HepG2 (cell line): Measurements from ENCODE around the gene CHN2. TPM values are rescaled to one million over a fixed set of nuclear protein-coding genes. Genes with fewer than 3 reads are reported as not detected.
A peak's percentile ranks its signal among the peaks of the same experiment; 100 is the strongest.

Experiments
- ATAC-seq: fragments of 200-7000 bp; cut with Tn5 transposase; 3 replicates; pipeline ENCODE4 v1.9.1; 2020; ENCODE audit warnings: mild to moderate bottlenecking, moderate library complexity
- BruUV-seq: library from RNA; stranded (reverse); fragments of 400-500 nt; replicated peaks from 2 replicates; lab custom pipeline; 2021; lab: Mats Ljungman, UMichigan
- CTCF ChIA-PET: fragments of 300-600 bp; formaldehyde crosslinking; extraction: SDS; loops from one replicate; lab custom pipeline; 2021; ENCODE audit warnings: low total read pairs, inconsistent platforms, low intra/inter-chr PET ratio; lab: Yijun Ruan, JAX
- POLR2A ChIA-PET: fragments of 350-600 bp; sonication (Branson Sonifier 250); formaldehyde crosslinking; loops from one replicate; lab custom pipeline; 2020; ENCODE audit warnings: antibody characterized with exemption, inconsistent platforms; lab: Yijun Ruan, JAX
- DNase-seq: peaks from one replicate; pipeline ENCODE4 v3.0.0-alpha.2; 2015; ENCODE audit warnings: low spot score
- FAIRE-seq: peaks from 3 replicates; lab custom pipeline; 2011; peaks lifted over from hg19 to GRCh38; lab: Jason Lieb, UNC
- H2AFZ ChIP-seq: one replicate; pipeline ENCODE4 v1.6.1; 2011; ENCODE audit warnings: low read length, inconsistent platforms
- H3K27ac ChIP-seq: fragments of 300-600 bp; 3 replicates; pipeline ENCODE4 v1.8.0; 2011; ENCODE audit warnings: mixed run types, mild to moderate bottlenecking, mixed read lengths, low read length, inconsistent platforms; ENCODE audit not compliant: insufficient read depth; ENCODE audit errors: extremely low read length
- H3K27me3 ChIP-seq, 2 experiments: fragments of 200-600 bp in 1 of 2; 2 replicates in 1 of 2; 3 replicates in 1 of 2; pipeline versions ENCODE4 v1.6.0 to v1.8.0; 2011; ENCODE audit warnings: low read length in 2 of 2, mild to moderate bottlenecking in 2 of 2, moderate library complexity in 2 of 2, inconsistent platforms in 1 of 2; ENCODE audit not compliant: insufficient read depth in 2 of 2, control insufficient read depth in 1 of 2
- H3K36me3 ChIP-seq, 2 experiments: fragments of 200-600 bp in 1 of 2; replicated peaks in 1 of 2; 2 replicates in 1 of 2; 3 replicates in 1 of 2; pipeline versions ENCODE4 v1.5.1 to v1.8.0; 2011; ENCODE audit warnings: low read length in 2 of 2, inconsistent platforms in 1 of 2; ENCODE audit not compliant: insufficient read depth in 2 of 2, control insufficient read depth in 1 of 2
- H3K4me1 ChIP-seq: 2 replicates; pipeline ENCODE4 v1.5.1; 2012; ENCODE audit warnings: low read length, inconsistent platforms; ENCODE audit not compliant: insufficient read depth
- H3K4me2 ChIP-seq: 2 replicates; pipeline ENCODE4 v1.6.0; 2011; ENCODE audit warnings: low read depth, low read length, inconsistent platforms
- H3K4me3 ChIP-seq, 3 experiments: fragments of 200-600 bp in 1 of 3; sonication (generic), shearing (Covaris generic) in 1 of 3; replicated peaks in 1 of 3; 2 replicates each; pipeline ENCODE4 v1.5.1; 2011 to 2016; ENCODE audit warnings: low read length in 3 of 3, inconsistent platforms in 2 of 3, low read depth in 2 of 3, mild to moderate bottlenecking in 2 of 3, control low read depth in 1 of 3, mixed read lengths in 1 of 3; ENCODE audit not compliant: insufficient read depth in 1 of 3
- H3K79me2 ChIP-seq: one replicate; pipeline ENCODE4 v1.6.1; 2011; ENCODE audit warnings: low read length, inconsistent platforms; ENCODE audit not compliant: insufficient read depth
- H3K9ac ChIP-seq: 2 replicates; pipeline ENCODE4 v1.6.0; 2011; ENCODE audit warnings: mild to moderate bottlenecking, low read depth, low read length, inconsistent platforms; ENCODE audit not compliant: insufficient read depth
- H3K9me3 ChIP-seq: 2 replicates; pipeline ENCODE4 v1.5.1; 2012; ENCODE audit warnings: mild to moderate bottlenecking, low read length
- H4K20me1 ChIP-seq: 2 replicates; pipeline ENCODE4 v1.6.0; 2011; ENCODE audit warnings: inconsistent platforms, mild to moderate bottlenecking, low read length, moderate library complexity; ENCODE audit not compliant: insufficient read depth
- KDM6A ChIP-seq: IDR thresholded peaks from 2 replicates; pipeline ENCODE4 v1.6.1; 2016; ENCODE audit warnings: low read depth
- MAFK ChIP-seq, 2 experiments: IDR thresholded peaks in 1 of 2; conservative IDR thresholded peaks in 1 of 2; 2 replicates each; pipeline ENCODE4 v1.6.1; 2011; ENCODE audit warnings: improper control_type of control experiment in 2 of 2, low read length in 2 of 2
- RAD21 ChIP-seq: fragments of 450-650 bp; formaldehyde crosslinking; IDR thresholded peaks from 2 replicates; pipeline ENCODE4 v1.5.0; 2020; ENCODE audit warnings: mild to moderate bottlenecking
- SMC3 ChIP-seq: IDR thresholded peaks from 2 replicates; pipeline ENCODE4 v1.6.1; 2011; ENCODE audit warnings: low read length, improper control_type of control experiment
- STAG1 ChIP-seq: sonication (generic); formaldehyde crosslinking; IDR thresholded peaks from 2 replicates; pipeline ENCODE4 v1.4.0; 2020; ENCODE audit warnings: missing genetic modification reagents
- ZMYM4 ChIP-seq: sonication (generic); formaldehyde crosslinking; IDR thresholded peaks from 2 replicates; pipeline ENCODE4 v1.8.1; 2023; ENCODE audit warnings: mild to moderate bottlenecking, missing genetic modification reagents
- ZNF790 ChIP-seq: sonication (generic); formaldehyde crosslinking; IDR thresholded peaks from 2 replicates; pipeline ENCODE4 v1.8.0; 2022; ENCODE audit warnings: missing genetic modification reagents, mild to moderate bottlenecking, borderline replicate concordance
- WGBS: methylation state at CpG from one replicate; pipeline ENCODE4 v1.1.6; 2017; ENCODE audit warnings: low lambda C conversion rate; 5-methylcytosine and 5-hydroxymethylcytosine counted together
- in situ Hi-C: cut with HindIII; loops from 2 replicates; pipeline ENCODE4 v1.10.0; 2017; ENCODE audit warnings: low pct_unique_long_range_greater_than_20kb; ENCODE audit not compliant: extremely low pct_ligation_motif_present
- intact Hi-C: fragments of 100-400 bp; cut with micrococcal nuclease; formaldehyde crosslinking; loops from one replicate; pipeline ENCODE4 v1.10.0; 2022; ENCODE audit not compliant: unreplicated experiment
- polyA plus RNA-seq, 8 experiments: library from polyadenylated mRNA; depleted of rRNA in 3 of 8; stranded (reverse) in 7 of 8; unstranded in 1 of 8; fragments of >200 nt; fragmentation: Illumina TruSeq in 4 of 8; extraction: Trizol in 4 of 8; gene quantifications; 2 replicates each; pipeline versions ENCODE4 v1.2.1 to v1.2.3, GENCODE V29; 2011 to 2016; ENCODE audit warnings: low read depth in 4 of 8, missing spikeins in 1 of 8, mixed read lengths in 1 of 8; ENCODE audit not compliant: insufficient read depth in 1 of 8
- total RNA-seq, 5 experiments: library from RNA; depleted of rRNA; stranded (reverse); fragments of >200 nt; fragmentation: Illumina TruSeq; extraction: Trizol; gene quantifications; 2 replicates each; pipeline ENCODE4 v1.2.3, GENCODE V29; 2016; ENCODE audit warnings: low read depth in 1 of 5
- TF ChIP-seq, protein P1 (sequence below): sonication (generic); formaldehyde crosslinking; IDR thresholded peaks from 2 replicates; pipeline ENCODE4 v1.5.0; 2020; ENCODE audit warnings: mild to moderate bottlenecking, missing genetic modification reagents, moderate library complexity
- TF ChIP-seq, protein P2 (sequence below): sonication (generic); formaldehyde crosslinking; IDR thresholded peaks from 2 replicates; pipeline ENCODE4 v1.5.0; 2020; ENCODE audit warnings: missing genetic modification reagents, mild to moderate bottlenecking, borderline replicate concordance

Gene CHN2
- total and polyA plus RNA-seq, 2 of the 13 experiments (the other 11 are each of a cell fraction or from before 2014, with no cell fraction given) = 23.5 to 30.5 TPM

DNA sequence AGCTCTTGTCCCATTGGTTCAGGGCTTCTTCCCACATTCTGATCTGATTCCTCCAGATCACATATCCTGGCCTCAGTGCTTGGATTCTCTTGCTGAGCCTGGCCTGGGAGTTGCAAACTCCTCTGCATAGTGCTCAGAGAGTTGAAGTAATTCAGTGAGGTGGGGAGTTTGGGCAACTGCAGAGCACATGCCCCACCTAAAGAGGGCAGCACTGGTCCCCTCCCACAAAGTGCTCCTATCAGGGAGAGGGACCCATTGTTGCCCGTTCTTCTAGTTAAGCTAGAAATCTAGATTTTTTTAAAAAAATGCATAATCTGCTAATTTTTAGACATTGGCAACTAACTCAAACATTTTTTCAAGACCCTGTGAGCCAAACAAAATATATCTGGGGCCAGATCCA lies 45.1 kb downstream of the CHN2 start:
- H4K20me1 ChIP-seq = no peaks in the 10 kb centered on the region
- TF ChIP-seq MAFK (conservative IDR thresholded peaks at IDR 0.05 in 1 of 2, IDR thresholded peaks at IDR 0.05 in 1 of 2; ENCODE audit: low read length in 2 of 2) (0 out of 4 replicates have a peak, but pooled peaks of 1 of the 2 experiments have one; percentile 13), RAD21 (CRISPR knock-in tag) (0 out of 2 replicates have a peak, but pooled peaks have one; percentile 22), KDM6A (CRISPR knock-in tag) (no peak), ZMYM4 (CRISPR knock-in tag) (0 out of 2 replicates have a peak, but pooled peaks have one; percentile 16), ZNF790 (CRISPR knock-in tag) (no peak), STAG1 (CRISPR knock-in tag) (peak; percentile 48), SMC3 (peak; percentile 59)
- TF ChIP-seq, protein P1, sequence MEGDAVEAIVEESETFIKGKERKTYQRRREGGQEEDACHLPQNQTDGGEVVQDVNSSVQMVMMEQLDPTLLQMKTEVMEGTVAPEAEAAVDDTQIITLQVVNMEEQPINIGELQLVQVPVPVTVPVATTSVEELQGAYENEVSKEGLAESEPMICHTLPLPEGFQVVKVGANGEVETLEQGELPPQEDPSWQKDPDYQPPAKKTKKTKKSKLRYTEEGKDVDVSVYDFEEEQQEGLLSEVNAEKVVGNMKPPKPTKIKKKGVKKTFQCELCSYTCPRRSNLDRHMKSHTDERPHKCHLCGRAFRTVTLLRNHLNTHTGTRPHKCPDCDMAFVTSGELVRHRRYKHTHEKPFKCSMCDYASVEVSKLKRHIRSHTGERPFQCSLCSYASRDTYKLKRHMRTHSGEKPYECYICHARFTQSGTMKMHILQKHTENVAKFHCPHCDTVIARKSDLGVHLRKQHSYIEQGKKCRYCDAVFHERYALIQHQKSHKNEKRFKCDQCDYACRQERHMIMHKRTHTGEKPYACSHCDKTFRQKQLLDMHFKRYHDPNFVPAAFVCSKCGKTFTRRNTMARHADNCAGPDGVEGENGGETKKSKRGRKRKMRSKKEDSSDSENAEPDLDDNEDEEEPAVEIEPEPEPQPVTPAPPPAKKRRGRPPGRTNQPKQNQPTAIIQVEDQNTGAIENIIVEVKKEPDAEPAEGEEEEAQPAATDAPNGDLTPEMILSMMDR (CRISPR knock-in tag) = peak; percentile 51
- TF ChIP-seq, protein P2, sequence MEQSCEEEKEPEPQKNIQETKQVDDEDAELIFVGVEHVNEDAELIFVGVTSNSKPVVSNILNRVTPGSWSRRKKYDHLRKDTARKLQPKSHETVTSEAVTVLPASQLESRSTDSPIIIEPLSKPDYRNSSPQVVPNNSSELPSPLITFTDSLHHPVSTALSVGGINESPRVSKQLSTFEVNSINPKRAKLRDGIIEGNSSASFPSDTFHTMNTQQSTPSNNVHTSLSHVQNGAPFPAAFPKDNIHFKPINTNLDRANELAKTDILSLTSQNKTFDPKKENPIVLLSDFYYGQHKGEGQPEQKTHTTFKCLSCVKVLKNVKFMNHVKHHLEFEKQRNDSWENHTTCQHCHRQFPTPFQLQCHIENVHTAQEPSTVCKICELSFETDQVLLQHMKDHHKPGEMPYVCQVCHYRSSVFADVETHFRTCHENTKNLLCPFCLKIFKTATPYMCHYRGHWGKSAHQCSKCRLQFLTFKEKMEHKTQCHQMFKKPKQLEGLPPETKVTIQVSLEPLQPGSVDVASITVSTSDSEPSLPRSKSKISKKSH (CRISPR knock-in tag) = no peak
- peaks cover 5 to 15% of the 10 kb centered on the region in 2 experiments for H3K36me3 ChIP-seq
- no TSS peak for BruUV-seq
- no peak overlapping the region for H2AFZ ChIP-seq
- no peak overlapping the region for H3K9ac ChIP-seq
- no peak overlapping the region for H3K27ac ChIP-seq
- CTCF ChIA-PET = interaction anchor here (1.1 kb wide), 1 partner anchor 50 kb away, joined by 3 read pairs; no protein-coding TSS in a partner anchor
- peaks cover 35% of the 10 kb centered on the region for H3K79me2 ChIP-seq
- H3K4me1 ChIP-seq = peaks cover 47% of the 10 kb centered on the region
- in situ Hi-C loops (no loop called here), intact Hi-C loops (no loop called here)
- WGBS = 100% methylated on average over 1 of the region's 1 CpG
- H3K4me2 ChIP-seq = no peak overlapping the region
- ATAC-seq (peak; percentile 69), FAIRE-seq (no peak), DNase-seq (no peak)
- no peaks in the 10 kb centered on the region for H3K9me3 ChIP-seq
- POLR2A ChIA-PET = no interaction called here
- H3K4me3 ChIP-seq = no peak overlapping the region
- no peaks in the 10 kb centered on the region for H3K27me3 ChIP-seq
